Measurements from ENCODE around the gene PPM1A. TPM values are rescaled to one million over a fixed set of nuclear protein-coding genes. Genes with fewer than 3 reads are reported as not detected.
A peak's percentile ranks its signal among the peaks of the same experiment; 100 is the strongest.

PPM1A gene
- total and polyA plus RNA-seq, 9 of the 15 experiments (the other 6 are each of a cell fraction or from before 2014, with no cell fraction given) = 5.5 to 23.9 (median 15.2) TPM

DNA sequence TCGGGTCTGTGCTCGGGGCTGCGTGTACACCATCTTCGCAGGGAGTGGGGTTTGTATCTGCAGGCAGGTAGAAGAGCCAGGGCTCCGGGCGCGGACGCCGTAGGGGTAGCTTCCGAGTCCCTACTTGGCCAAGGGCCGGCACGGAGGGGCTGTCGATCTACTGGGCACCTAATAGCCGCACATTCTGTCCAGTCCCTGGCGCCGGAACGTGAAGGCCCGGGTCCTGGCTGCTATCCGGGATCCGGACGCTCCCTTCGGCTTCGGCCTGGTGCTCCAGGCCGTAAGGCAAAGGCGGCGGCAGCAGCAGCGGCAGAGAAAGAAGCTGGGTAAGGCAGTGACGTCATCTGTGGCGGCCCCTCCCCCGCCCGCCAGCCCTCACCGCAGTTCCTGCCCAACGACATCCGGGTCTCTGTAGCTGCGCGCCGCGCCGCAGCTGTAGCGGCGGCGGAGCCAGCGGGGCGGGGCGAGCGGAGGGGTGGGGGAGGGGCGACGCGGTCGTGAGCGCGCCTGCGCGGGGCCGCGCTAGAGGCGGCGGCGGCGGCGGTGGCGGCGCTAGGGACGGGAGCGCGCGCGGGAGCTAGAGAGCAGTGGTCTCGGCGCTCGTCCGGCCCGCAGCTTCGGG lies at the start of gene PPM1A (continued):
- TF ChIP-seq FOXJ3 (CRISPR knock-in tag; IDR thresholded peaks at IDR 0.05) (no peak), HIVEP1 (CRISPR knock-in tag; IDR thresholded peaks at IDR 0.05) (no peak), ZNF124 (CRISPR knock-in tag; IDR thresholded peaks at IDR 0.05) (no peak), HDAC1 (IDR thresholded peaks at IDR 0.05) (0 out of 4 replicates have a peak, but pooled peaks of 1 of the 2 experiments have one; percentile 4)
- TF ChIP-seq, protein P1, sequence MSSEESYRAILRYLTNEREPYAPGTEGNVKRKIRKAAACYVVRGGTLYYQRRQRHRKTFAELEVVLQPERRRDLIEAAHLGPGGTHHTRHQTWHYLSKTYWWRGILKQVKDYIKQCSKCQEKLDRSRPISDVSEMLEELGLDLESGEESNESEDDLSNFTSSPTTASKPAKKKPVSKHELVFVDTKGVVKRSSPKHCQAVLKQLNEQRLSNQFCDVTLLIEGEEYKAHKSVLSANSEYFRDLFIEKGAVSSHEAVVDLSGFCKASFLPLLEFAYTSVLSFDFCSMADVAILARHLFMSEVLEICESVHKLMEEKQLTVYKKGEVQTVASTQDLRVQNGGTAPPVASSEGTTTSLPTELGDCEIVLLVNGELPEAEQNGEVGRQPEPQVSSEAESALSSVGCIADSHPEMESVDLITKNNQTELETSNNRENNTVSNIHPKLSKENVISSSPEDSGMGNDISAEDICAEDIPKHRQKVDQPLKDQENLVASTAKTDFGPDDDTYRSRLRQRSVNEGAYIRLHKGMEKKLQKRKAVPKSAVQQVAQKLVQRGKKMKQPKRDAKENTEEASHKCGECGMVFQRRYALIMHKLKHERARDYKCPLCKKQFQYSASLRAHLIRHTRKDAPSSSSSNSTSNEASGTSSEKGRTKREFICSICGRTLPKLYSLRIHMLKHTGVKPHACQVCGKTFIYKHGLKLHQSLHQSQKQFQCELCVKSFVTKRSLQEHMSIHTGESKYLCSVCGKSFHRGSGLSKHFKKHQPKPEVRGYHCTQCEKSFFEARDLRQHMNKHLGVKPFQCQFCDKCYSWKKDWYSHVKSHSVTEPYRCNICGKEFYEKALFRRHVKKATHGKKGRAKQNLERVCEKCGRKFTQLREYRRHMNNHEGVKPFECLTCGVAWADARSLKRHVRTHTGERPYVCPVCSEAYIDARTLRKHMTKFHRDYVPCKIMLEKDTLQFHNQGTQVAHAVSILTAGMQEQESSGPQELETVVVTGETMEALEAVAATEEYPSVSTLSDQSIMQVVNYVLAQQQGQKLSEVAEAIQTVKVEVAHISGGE (CRISPR knock-in tag; IDR thresholded peaks at IDR 0.05) = peak in 1 of 3 experiments; percentile 46; a peak in 1 of 6 replicates
- TF ChIP-seq, protein P2, sequence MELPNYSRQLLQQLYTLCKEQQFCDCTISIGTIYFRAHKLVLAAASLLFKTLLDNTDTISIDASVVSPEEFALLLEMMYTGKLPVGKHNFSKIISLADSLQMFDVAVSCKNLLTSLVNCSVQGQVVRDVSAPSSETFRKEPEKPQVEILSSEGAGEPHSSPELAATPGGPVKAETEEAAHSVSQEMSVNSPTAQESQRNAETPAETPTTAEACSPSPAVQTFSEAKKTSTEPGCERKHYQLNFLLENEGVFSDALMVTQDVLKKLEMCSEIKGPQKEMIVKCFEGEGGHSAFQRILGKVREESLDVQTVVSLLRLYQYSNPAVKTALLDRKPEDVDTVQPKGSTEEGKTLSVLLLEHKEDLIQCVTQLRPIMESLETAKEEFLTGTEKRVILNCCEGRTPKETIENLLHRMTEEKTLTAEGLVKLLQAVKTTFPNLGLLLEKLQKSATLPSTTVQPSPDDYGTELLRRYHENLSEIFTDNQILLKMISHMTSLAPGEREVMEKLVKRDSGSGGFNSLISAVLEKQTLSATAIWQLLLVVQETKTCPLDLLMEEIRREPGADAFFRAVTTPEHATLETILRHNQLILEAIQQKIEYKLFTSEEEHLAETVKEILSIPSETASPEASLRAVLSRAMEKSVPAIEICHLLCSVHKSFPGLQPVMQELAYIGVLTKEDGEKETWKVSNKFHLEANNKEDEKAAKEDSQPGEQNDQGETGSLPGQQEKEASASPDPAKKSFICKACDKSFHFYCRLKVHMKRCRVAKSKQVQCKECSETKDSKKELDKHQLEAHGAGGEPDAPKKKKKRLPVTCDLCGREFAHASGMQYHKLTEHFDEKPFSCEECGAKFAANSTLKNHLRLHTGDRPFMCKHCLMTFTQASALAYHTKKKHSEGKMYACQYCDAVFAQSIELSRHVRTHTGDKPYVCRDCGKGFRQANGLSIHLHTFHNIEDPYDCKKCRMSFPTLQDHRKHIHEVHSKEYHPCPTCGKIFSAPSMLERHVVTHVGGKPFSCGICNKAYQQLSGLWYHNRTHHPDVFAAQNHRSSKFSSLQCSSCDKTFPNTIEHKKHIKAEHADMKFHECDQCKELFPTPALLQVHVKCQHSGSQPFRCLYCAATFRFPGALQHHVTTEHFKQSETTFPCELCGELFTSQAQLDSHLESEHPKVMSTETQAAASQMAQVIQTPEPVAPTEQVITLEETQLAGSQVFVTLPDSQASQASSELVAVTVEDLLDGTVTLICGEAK (IDR thresholded peaks at IDR 0.05) = no peak
- TF ChIP-seq, protein P2 (CRISPR knock-in tag; IDR thresholded peaks at IDR 0.05) = no peak
- TF ChIP-seq, protein P3, sequence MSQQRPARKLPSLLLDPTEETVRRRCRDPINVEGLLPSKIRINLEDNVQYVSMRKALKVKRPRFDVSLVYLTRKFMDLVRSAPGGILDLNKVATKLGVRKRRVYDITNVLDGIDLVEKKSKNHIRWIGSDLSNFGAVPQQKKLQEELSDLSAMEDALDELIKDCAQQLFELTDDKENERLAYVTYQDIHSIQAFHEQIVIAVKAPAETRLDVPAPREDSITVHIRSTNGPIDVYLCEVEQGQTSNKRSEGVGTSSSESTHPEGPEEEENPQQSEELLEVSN (IDR thresholded peaks at IDR 0.05; ENCODE audit: borderline replicate concordance in 1 of 2, extremely low read depth in 1 of 2, insufficient read depth in 1 of 2, insufficient read length in 1 of 2, low read depth in 1 of 2, low read length in 1 of 2, poor library complexity in 1 of 2, severe bottlenecking in 1 of 2) = peak in 1 of 2 experiments; percentile 41
- TF ChIP-seq, protein P4, sequence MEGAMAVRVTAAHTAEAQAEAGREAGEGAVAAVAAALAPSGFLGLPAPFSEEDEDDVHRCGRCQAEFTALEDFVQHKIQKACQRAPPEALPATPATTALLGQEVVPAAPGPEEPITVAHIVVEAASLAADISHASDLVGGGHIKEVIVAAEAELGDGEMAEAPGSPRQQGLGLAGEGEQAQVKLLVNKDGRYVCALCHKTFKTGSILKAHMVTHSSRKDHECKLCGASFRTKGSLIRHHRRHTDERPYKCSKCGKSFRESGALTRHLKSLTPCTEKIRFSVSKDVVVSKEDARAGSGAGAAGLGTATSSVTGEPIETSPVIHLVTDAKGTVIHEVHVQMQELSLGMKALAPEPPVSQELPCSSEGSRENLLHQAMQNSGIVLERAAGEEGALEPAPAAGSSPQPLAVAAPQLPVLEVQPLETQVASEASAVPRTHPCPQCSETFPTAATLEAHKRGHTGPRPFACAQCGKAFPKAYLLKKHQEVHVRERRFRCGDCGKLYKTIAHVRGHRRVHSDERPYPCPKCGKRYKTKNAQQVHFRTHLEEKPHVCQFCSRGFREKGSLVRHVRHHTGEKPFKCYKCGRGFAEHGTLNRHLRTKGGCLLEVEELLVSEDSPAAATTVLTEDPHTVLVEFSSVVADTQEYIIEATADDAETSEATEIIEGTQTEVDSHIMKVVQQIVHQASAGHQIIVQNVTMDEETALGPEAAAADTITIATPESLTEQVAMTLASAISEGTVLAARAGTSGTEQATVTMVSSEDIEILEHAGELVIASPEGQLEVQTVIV (CRISPR knock-in tag; IDR thresholded peaks at IDR 0.05; ENCODE audit: borderline replicate concordance) = 0 out of 2 replicates have a peak, but pooled peaks have one; percentile 38

All from K562 (cell line).